HG03520 (cell line): ENCODE data around the gene DNM3.
"Not testable (repeated sequence)": the region's sequence is repeated elsewhere in the genome, so short reads cannot be mapped to it uniquely, and the experiment has no call there.

Experiments
- ATAC-seq: cut with Tn5 transposase; IDR thresholded peaks from one replicate; pipeline ENCODE4 v1.9.1; 2021; ENCODE audit warnings: mild to moderate bottlenecking, moderate library complexity; ENCODE audit not compliant: unreplicated experiment

The DNM3 gene

GRCh38 chr1:171841050-171841910 lies at the start of gene DNM3:
Gene DNM3 (plus strand): TSS chr1:171841498. CDS start chr1:171841657, 159 bp downstream.
- ATAC-seq = peak; percentile 83

DNA sequence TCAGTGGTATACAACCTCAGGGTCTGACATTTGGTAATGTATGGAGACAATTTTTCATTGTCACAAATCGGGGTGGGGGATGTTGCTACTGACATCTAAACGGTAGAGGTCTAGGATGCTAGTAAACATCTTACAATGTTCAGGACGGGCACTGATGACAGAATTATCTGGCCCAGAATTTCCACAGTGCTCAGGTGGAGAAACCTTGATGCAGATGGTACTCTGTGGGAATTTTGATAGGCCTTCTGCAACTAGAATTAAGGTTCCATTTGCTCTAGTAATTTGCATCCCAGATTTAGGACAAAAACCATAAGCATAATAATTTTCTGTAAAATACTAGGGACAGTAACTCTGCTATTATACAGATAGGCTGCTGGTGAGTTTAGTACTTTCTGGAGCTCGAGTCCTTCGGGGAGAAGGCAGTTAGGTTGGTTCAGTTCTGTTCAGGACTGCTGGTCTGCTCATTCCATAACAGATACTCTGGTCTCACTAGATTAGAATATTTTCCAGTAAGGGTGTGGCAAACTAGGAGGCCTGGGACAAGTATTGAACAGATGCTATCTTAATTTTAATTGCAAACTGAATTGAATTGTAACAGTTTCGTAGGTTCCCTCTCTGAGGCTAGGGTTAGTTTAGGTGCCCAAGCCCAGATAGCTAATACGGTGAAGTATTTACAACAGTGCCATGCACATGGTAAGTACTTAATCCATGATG lies 48.5 kb upstream of the DNM3 start:
- no peak for ATAC-seq

DNA sequence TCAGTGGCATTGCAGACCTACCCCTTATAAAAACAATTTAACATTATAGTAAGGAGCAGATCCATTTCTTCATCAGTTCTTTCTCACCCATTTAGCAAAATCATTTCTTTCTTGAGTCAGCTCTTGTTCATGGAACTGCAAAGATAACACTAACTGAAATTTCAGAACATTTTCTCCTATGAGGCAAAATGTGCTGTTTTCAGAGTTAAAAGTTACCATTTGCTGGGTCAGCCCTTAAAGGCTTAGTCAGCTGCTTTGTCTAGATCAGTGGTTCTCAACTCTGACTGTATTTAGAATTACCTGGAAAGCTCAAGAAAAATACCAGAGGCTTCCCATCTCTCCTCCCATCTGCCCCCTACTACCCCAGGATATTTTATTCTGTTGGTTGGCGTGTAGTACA lies 47.7 kb upstream of the DNM3 start:
- no peak for ATAC-seq

DNA sequence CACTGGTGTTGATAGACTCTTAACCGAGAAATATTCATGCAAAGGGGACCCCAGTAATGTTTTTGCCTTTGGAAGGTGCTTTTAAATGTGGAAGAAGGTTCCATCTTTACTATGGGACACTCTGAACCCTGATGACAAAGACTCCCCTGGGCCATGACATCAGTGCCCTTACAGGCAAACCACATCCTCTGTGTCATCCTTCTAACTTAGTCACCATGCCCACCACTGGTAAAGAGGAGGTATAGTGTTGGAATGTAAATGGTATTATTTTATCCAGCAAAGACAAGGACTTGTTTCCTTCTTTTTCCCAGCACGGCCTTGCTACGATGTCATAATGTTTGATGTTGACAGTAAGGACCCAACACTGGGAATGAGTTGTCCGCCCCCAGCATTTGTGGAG lies 47.2 kb upstream of the DNM3 start:
- ATAC-seq = no peak

GRCh38 chr1:171796592-171796991 lies 44.7 kb upstream of the DNM3 start:
- ATAC-seq = no peak

DNA sequence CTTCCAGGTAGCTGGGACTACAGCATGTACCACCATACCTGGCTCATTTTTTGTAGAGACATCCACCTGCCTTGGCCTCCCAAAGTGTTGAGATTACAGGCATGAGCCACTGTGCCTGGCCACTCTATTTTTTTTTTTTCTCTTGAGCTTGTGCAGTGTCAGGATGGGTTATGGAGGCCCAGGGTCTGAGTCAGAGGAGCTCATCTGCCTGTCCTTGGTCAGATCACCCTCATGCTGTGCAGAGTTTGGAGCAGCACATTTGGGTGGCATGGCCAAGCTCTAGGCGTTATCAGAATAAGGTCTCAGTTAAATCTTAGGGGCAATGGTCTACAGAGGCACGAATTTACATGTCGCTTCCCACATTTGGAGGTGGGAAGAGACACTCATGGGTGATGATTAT lies 43.0 kb upstream of the DNM3 start:
- ATAC-seq = no peak

DNA sequence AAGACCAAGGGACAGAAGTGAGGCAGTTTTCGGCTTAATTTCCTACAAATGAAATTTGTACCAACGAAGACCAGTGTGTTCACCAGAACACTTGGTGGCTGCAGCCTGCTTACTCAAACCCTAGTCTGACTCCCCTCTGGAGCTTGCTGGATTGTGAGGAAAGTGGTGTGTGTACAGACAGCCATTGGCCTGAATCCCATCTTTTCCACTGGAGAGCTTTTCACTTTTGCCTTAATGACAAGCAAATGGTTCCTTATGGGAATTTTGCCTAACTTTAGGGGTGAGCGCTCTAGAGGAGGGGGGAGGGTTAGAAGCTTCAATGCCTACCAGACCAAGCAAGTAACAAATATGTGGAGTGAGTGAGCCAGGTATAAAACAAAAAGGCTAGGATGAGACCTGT lies 42.5 kb upstream of the DNM3 start:
- no peak for ATAC-seq

- ATAC-seq = no peak
Measured at GRCh38 chr1:171799166-171799565, 42.1 kb upstream of the DNM3 start.

- not testable (repeated sequence) for ATAC-seq
Measured at GRCh38 chr1:171799698-171800097, 41.6 kb upstream of the DNM3 start.

DNA sequence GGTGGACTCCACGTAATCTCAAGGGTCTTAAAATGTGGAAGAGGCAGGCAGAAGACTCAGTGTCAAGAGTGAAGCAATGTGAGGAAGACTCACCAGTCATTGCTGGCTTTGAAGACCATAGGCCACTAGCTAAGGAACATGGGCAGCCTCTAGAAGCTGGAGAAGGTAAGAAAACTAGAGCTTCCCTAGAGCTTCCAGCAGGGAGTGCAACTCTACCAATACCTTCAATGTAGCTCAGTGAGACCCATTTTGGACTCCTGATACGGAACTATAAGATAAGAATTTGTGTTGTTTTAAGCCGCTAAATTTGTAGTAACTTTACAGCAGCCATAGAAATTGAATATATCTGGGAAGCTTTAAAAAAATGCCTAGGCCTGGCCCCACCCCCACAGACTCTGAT lies 41.0 kb upstream of the DNM3 start:
- ATAC-seq = no peak

DNA sequence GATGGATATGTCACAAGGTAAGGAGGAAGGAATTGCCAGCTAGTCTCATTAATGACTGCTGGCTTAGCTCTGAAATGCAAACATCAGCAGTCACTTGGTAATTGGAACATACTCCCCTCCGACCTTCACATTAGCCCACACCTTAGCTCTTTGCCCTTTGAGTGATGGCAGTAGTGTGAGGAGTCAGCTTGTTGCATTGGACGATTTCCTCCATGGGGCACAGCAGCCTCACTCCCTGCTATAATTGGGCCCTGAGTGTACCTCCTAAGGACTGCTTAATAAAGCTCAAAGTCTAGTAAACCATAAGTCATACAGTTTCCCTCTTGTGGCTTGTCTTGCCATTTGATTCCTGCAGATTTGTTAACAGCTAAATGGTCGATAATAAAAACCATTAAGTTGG lies 40.4 kb upstream of the DNM3 start:
- no peak for ATAC-seq

DNA sequence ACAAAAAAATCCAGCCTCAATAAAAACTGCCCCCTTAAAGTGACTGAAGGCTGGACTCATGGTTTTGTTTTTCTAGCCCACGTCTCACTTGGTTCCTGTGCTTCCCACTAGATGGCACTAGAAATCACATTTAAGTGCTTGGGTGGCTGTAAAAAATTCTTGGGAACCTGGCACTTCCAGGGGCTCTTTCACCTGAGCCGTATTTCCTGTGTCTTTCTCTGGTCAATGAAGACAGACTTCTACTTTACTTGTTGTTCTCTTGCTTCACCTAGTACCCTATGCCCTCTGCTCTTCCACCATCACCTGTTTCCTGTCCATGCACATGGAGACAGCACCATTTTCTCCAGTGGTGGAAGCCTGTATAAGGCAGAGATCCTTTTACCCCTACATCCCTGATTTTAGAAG lies 39.8 kb upstream of the DNM3 start:
- ATAC-seq = no peak

DNA sequence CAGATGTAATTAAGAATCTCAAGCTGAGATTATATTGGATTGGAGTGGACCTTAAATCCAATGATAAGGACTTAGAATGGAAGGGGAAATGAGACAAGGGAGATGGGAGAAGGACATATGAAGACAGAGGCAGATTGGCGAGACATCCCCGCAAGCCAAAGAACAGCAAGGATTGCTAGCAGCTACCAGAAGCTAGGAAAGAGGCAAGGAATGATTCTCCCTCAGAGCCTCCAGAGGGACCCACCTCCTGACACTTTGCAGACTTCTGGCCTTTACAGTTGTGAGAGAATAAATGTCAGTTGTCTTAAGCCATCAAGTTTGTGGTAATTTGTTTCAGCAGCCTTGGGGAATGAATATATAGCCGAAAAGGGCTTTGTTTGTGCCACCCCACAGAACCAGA lies 39.1 kb upstream of the DNM3 start:
- no peak for ATAC-seq

GRCh38 chr1:171803045-171803444 lies 38.3 kb upstream of the DNM3 start:
- no peak for ATAC-seq

DNA sequence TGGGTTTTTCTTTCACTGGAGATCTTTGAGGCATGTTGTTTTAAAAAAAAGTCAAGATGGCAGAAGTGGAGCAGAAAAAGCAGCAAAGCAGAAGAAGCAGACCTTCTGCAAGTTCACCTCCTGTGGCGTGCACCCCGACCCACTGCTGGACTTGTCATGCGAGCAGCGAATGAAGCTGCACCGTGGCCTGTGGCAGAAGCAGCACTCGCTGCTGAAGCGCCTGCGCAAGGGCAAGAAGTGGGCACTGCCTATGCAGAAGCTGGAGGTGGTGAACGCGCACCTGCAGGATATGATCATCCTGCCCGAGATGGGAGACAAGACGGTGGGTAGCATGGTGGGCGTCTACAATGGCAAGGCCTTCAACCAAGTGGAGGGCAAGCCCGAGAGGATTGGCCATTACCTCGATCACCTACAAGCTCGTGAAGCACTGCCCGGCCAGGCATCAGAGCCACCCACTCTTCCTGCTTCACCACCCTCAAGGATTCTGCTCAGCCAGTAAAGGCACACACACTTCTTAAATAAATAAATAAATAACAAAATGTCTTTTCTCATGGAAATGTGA lies 37.8 kb upstream of the DNM3 start:
- ATAC-seq = no peak

DNA sequence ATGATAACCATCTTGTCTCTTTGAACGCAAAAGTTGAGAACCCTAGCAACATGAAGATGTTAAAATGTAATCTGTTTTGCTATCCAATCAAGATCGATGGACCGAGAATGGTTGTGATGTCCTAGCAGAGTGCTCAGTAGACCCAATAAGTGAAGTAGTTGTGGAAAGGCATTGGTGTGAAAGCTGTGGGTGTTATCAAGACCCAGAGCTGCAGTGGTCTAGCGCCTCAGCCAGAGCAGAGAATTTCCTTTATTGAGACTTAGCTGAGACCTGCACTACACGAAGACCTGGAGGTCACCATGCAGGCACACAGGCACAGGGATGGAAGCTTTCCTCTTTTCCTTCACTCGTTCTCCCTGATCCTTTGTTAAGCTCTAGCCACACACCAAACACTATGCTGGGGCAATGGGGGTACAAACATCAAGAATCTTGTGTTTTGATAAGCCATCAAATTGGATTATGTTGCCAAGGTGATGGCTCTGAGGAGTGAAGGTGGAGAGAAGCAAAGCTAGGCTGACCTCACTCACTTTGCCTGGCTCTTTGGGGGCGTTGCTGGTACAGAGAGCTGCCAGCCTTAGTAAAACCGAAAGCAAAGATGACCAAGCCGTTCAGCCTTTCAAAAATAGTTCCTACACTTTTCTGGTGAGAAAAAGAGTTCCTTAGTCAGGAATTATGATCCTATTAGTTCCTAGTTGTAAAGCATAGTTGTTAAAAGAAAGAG lies 35.7 kb upstream of the DNM3 start:
- peak; percentile 74 for ATAC-seq

DNA sequence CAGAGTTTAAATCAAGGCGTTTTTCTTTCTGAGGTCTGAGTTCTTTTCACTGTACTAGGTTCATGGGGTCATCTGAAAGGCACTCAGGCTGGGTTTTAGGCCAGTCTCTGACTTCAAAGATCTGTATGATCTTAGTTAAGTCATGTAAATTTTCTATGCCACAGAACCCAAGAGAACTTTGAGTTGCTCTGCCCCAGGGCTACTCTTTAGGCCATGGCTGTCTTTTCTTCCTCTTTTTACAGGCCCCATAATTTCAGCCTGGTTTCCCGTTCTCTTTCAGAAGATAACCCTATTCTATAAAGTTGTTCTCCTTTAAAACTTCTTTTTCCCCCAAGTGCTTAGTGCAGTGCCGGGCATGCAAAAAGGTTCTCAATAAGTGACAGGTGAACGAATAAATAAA lies 33.7 kb upstream of the DNM3 start:
- no peak for ATAC-seq

GRCh38 chr1:171809834-171810233 lies 31.5 kb upstream of the DNM3 start:
- no peak for ATAC-seq

DNA sequence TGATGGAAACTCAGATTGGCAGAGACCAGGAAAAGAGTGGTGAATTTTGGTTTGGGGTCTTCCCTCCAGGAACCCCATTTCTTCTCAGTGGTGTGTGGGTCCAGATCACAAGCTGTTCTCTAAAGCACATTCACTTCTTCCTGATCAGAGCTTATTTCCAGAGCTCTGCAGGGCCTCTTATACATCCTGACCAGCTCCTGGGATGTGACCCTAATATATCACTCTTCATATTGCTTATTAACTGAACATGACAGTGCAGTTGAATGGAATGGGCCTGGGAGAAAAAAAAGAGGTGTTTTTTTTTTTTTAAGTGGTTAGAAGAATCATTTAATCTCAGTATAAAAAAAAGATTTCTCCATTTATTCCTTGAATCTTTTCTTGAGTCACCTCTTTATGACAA lies 29.6 kb upstream of the DNM3 start:
- ATAC-seq = no peak

DNA sequence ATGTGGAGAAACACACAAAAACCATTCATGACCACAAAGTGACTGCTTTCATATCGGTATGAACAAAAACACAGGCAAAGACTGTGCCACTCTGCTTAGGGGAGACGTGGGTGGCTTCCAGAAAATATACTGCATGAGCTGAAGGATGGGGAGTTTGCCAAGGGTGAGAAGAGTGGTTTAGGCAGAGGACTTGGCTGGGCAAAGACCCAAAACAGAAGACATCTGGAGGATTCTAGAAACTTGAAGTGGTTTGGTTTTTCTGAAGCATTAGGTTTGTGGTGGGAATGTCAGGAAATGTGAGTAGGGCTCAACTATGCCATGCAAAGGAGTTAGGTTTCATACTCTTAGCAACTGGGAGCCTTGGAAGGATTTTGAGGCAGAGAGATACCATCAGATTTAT lies 26.6 kb upstream of the DNM3 start:
- no peak for ATAC-seq

DNA sequence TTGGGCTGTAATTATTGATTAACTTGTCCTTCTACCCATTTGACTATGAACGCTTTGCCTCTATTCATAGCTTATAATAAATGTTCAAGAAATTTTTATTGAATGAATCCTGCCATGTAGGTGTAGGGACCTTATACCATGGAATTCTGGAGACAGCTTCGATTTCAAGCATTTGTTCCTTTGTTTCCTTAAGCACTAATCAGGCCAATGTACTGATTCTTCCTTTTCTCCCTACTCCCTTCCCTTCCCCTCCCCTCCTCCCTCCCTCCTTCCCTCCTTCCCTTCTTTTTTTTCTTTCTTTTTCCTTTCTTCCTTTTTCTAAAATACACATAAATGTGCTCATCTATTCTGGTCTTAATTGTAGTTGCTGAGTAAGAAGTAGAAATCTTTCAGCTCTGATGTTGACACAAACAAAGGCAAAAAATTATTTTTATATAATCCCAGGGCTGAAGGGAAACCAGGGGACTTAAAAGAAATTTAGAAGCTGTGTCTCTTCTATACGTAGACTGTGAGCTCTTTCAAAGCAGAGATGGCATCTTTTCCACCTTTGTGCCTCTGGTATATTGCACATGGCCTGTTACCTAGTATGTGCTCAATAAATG lies 24.9 kb upstream of the DNM3 start:
- ATAC-seq = no peak
